Effector memory CD8-positive, alpha-beta T cell (primary cell): ENCODE measurements around the gene RAB25.
"Not testable (repeated sequence)": the region's sequence is repeated elsewhere in the genome, so short reads cannot be mapped to it uniquely, and the experiment has no call there.

Experiments used
- ATAC-seq: fragments of 150-1000 bp; cut with Tn5 transposase; replicated peaks from 2 replicates; pipeline ENCODE4 v1.10.0; 2021; ENCODE audit warnings: mild to moderate bottlenecking, moderate library complexity
- DNase-seq, 3 experiments: peaks; one replicate each; pipeline ENCODE4 v3.0.0; 2021
- H3K27ac Mint-ChIP-seq, 2 donors: one replicate each; pipeline ENCODE4 v1.8.0; 2022; ENCODE audit warnings: mild to moderate bottlenecking in 2 of 2, mixed read lengths in 2 of 2, moderate library complexity in 2 of 2
- H3K27me3 Mint-ChIP-seq, 2 donors: one replicate each; pipeline ENCODE4 v1.8.0; 2022; ENCODE audit warnings: mixed read lengths in 2 of 2
- H3K36me3 Mint-ChIP-seq: one replicate; pipeline ENCODE4 v1.8.0; 2022; ENCODE audit warnings: mild to moderate bottlenecking, moderate library complexity, mixed read lengths; ENCODE audit not compliant: insufficient read depth
- H3K4me1 Mint-ChIP-seq, 2 donors: one replicate each; pipeline ENCODE4 v1.8.0; 2022; ENCODE audit warnings: low read depth in 2 of 2, mixed read lengths in 2 of 2
- H3K4me3 Mint-ChIP-seq, 2 donors: one replicate each; pipeline ENCODE4 v1.8.0; 2022; ENCODE audit warnings: mild to moderate bottlenecking in 2 of 2, mixed read lengths in 2 of 2, moderate library complexity in 2 of 2
- H3K9me3 Mint-ChIP-seq, 2 donors: one replicate each; pipeline ENCODE4 v1.8.0; 2022; ENCODE audit warnings: mixed read lengths in 2 of 2
- total RNA-seq, 9 experiments: gene quantifications; one replicate each; lab custom pipeline; 2026; lab: John Stamatoyannopoulos, UW

Gene RAB25
- 0 to 0.78 (median 0.30) reads per million in 9 experiments for total RNA-seq

DNA sequence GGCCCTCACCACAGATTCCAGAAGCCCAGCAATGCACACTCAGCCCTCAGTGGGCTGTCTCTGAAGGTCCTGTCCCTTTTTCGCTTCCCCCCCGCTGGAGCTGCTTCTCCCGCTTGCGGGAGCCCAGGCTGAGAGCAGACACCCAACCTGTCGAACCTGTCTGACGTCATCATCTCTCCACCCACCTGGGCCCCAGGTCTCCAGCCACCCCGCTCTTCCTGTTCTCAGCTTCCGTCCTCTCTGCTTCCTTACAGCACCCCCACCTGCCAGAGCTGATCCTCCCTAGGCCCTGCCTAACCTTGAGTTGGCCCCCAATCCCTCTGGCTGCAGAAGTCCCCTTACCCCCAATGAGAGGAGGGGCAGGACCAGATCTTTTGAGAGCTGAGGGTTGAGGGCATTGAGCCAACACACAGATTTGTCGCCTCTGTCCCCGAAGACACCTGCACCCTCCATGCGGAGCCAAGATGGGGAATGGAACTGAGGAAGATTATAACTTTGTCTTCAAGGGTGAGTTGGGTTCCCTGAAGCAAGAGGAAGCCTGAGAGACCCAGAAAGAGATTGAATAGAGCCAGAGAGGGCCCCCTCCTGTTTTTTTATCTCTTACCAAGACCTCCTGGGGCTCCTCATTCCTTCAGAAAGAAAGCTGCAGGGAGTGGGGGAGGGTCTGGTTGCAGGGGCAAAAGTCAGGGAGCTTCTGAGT, at the start of gene RAB25:
Gene RAB25, plus strand, starts transcription at position 224 of the 700 bp plus-strand sequence. Its CDS starts 241 bp downstream, at position 465.
- Mint-ChIP-seq H3K9me3 (no peaks in the 10 kb centered on the region), H3K27me3 (no peaks in the 10 kb centered on the region), H3K27ac (no peak within 1 kb of the TSS), H3K4me3 (no peak within 1 kb of the TSS), H3K4me1 (peaks cover 3 to 5% of the 10 kb centered on the region in 2 donors), H3K36me3 (peaks cover 6% of the 10 kb centered on the region)
- no peak for ATAC-seq
- no peak for DNase-seq

DNA sequence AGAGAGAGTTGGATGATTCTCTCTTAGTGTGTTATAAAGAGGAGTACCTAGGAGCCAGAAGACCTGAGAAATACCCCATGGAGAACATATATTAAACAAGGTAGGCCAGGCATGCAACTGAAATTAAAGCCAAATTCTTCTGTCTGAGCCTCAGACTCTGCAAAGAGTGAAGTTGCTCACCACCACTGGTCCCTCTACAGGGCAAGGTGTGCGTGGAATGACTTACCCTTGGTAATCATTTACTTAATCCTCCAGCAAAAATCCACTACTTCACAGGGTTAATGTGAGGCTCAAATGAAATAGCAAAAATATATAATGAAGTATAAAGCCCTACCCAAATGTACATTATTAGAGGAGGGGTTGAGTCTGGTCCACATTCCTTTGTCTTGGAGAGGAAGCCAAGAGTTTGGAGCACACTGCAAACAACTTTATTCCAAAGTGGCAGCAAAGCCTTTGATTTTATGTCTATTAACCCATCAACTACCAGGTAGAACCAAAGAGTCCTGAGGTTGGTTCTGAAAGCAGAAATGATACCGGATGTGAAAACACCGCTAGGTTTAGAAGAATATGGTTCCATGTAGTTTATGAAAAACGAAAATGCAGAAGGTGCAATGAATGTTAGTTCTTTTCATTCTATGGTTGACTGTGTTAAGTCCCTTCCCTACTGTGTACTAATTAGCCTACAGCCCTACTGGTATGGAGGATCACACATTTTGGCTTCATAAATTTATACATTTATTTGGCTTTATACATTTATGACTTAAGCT, 48.7 kb upstream of the RAB25 start:
- Mint-ChIP-seq H3K4me3 (no peak overlapping the region), H3K36me3 (peaks cover 78% of the 10 kb centered on the region), H3K9me3 (no peaks in the 10 kb centered on the region), H3K27ac (no peak overlapping the region), H3K27me3 (no peaks in the 10 kb centered on the region), H3K4me1 (peaks cover 4 to 15% of the 10 kb centered on the region in 2 donors)
- no peak for DNase-seq
- ATAC-seq = no peak

DNA sequence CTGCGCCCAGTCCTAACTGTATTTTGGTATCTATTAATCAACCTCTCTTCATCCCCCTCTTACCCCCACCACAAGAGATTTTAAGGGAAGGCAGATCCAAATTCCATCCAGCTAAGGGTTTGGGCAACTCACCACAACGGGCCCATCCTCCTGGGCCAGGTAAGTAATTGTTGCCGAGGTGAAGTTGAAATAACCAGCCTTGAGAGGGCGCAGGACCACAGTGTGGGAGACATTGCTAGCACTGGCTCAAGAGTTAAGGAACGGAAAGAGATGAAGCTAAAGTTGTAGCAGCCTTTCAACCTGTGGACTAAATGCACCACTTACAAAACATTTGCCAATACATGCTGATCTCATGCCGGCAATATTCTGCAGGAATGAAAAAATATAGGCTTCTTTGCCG, 46.1 kb upstream of the RAB25 start:
- no peak for DNase-seq
- Mint-ChIP-seq H3K4me1 (peaks cover 12 to 19% of the 10 kb centered on the region in 2 donors), H3K27ac (peak overlapping the region in 1 of 2 donors; percentile 39), H3K27me3 (no peaks in the 10 kb centered on the region), H3K36me3 (peaks cover 68% of the 10 kb centered on the region), H3K4me3 (no peak overlapping the region), H3K9me3 (no peaks in the 10 kb centered on the region)
- ATAC-seq = no peak

DNA sequence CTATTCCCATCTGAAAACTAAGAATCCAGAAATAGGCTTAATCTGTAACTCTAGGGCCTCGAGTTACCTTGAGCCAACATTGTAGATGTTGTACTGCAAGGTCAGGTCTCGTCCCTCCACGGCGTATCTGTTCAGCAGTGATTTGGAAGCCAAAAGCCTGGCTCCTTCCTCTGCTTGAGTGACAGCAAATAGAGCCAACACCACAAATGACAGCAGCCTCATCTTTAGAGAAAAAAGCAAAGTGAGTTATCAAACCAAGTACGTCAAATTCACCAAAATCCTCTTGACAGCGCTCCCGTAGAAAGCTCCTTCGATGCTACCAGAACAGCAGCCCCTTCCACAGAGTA, 41.0 kb upstream of the RAB25 start:
- peak overlapping the region; percentile 88 to 95 for H3K4me3 Mint-ChIP-seq
- peaks cover 21 to 22% of the 10 kb centered on the region in 2 donors for H3K4me1 Mint-ChIP-seq
- DNase-seq (no peak), ATAC-seq (no peak)
- peak overlapping the region; percentile 89 to 91 for H3K27ac Mint-ChIP-seq
- H3K9me3 Mint-ChIP-seq = no peaks in the 10 kb centered on the region
- peaks cover 42% of the 10 kb centered on the region for H3K36me3 Mint-ChIP-seq
- H3K27me3 Mint-ChIP-seq = peaks cover 0 to under 1% of the 10 kb centered on the region in 2 donors

DNA sequence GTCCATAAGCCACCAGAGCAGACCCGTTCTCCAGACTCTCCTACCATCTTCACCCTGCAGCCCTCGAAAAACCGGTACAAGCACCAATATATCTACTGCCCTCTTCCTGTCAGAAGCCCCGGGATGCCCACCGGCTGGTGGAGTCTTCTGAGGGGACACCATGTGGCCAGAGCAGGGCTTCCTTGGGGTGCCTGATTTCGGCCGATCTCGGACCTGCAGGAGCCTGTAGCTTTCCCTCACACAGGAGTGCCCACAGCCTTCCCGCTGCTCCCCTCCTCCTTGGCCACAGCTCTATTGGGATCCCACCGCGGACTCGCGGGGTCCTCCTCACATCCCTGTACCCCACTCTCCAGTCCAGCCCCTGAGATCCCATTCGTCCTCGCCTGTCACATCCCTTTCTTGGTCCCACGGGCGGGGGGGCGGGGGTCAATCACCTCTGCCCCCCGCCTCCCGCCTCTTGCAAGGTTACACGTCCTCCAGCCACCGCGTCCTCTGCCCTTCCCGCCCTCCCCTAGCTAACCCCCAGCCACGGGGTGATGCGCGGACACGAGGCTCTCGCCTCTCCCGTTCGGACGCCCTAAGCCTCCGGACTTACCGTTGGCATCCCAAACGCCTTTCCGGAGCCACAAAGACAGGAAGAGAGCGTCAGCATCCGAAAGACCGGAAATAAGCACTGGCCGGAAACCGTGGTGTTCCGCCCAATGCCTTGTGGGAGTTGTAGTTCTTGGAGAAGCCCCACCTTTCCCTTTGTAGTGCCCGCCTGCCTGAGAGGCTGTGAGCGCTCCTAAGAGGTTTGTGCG, 40.5 kb upstream of the RAB25 start, which contains the start of gene SSR2:
Gene SSR2, minus strand, starts transcription at position 659 of the 800 bp plus-strand sequence. CDS start 784 bp downstream, outside the sequence.
- peak; percentile 79 to 80 (median 79) for DNase-seq
- Mint-ChIP-seq H3K27ac (peak within 1 kb of the TSS; percentile 89 to 91), H3K36me3 (peaks cover 40% of the 10 kb centered on the region), H3K4me3 (peak within 1 kb of the TSS; percentile 88 to 95), H3K4me1 (peaks cover 21 to 23% of the 10 kb centered on the region in 2 donors), H3K9me3 (no peaks in the 10 kb centered on the region), H3K27me3 (peaks cover 5 to 6% of the 10 kb centered on the region in 2 donors)
- ATAC-seq = peak; percentile 100

DNA sequence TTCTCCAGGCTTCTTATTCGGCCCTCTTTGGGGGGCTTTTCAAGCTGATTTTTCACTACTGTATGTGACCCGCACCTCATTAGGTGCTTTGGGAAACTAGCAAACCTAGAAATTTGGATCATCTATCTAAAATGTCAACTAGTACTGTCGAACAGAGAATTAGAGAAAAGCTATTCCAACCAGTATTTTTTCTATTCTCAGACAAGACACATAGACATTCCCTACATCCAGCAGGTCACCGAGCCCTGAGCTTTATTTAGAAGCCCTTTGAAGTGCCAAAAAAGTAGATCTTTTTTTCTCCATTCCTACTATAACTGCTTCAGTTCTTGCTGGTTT, 39.9 kb upstream of the RAB25 start:
- peaks cover 23 to 24% of the 10 kb centered on the region in 2 donors for H3K4me1 Mint-ChIP-seq
- peak overlapping the region; percentile 88 to 95 for H3K4me3 Mint-ChIP-seq
- peaks cover 34% of the 10 kb centered on the region for H3K36me3 Mint-ChIP-seq
- H3K9me3 Mint-ChIP-seq = no peaks in the 10 kb centered on the region
- H3K27me3 Mint-ChIP-seq = peaks cover 5 to 8% of the 10 kb centered on the region in 2 donors
- ATAC-seq = no peak
- no peak for DNase-seq
- peak overlapping the region; percentile 89 to 91 for H3K27ac Mint-ChIP-seq

DNA sequence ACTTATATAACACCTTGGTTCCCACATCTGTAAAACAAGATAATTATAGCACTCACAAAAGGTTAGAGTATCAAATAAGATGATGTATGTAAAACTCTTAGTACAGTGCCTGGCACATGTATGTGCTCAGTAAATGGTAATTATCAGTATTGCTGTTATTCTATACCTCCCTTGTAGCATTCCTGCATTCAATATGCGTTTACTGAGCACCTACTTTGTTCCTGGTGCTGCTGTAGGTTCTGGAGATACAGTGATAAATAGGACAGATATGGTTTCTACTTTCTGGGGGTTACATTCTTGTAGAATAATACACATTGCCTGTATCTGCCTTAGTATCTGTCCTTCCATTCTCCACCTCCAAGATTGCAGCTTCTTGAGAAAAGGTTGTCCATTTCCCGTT, 39.0 kb upstream of the RAB25 start:
- Mint-ChIP-seq H3K27me3 (peaks cover 5 to 8% of the 10 kb centered on the region in 2 donors), H3K27ac (peak overlapping the region in 1 of 2 donors; percentile 29), H3K9me3 (no peaks in the 10 kb centered on the region), H3K36me3 (peaks cover 26% of the 10 kb centered on the region), H3K4me1 (peaks cover 19 to 23% of the 10 kb centered on the region in 2 donors), H3K4me3 (peak overlapping the region; percentile 41 to 88)
- ATAC-seq (no peak), DNase-seq (no peak)

DNA sequence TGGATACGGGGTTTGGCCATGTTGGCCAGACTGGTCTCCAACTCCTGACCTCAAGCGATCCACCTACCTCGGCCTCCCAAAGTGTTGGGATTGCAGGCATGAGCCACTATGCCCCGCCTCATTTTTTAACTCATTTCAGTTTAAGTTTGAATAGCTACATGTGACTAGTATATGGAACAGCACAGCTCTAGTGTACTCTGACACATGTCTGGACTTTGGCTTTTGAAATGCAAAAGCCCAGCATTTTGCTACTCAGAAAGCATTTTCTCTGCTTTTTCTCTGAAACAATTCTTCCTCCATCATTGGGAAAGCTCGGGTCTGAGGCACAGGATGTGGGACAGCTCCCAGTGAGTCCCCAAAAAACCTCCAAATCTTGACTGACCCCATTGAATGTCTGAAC, 36.2 kb upstream of the RAB25 start:
- Mint-ChIP-seq H3K9me3 (no peaks in the 10 kb centered on the region), H3K4me3 (no peak overlapping the region), H3K27me3 (peaks cover 5 to 8% of the 10 kb centered on the region in 2 donors), H3K4me1 (peaks cover 11 to 14% of the 10 kb centered on the region in 2 donors), H3K27ac (no peak overlapping the region), H3K36me3 (peaks cover 10% of the 10 kb centered on the region)
- DNase-seq = no peak
- no peak for ATAC-seq

DNA sequence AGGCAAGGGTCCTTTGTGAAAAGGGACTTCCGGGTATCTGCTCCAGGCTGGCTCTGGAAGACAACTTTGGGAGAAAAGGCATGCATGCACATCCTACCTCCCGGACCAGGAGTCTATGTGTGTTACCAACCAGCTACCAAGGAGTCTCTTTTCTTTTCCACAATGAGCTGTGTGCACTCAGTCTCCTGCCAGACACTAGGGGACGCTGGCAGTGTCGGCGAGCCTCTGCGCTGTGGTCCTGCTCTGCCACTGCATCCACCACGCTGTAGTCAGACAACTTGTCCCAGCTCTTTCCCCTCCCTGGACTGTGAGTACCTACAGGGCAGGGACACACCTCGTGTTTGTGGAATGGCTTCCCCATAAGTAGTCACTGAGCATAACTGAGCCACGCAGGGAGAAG, 35.1 kb upstream of the RAB25 start:
- ATAC-seq (peak; percentile 81), DNase-seq (peak in 2 of 3 experiments; percentile 9 to 25)
- no peaks in the 10 kb centered on the region for H3K9me3 Mint-ChIP-seq
- H3K27me3 Mint-ChIP-seq = peaks cover 5 to 8% of the 10 kb centered on the region in 2 donors
- peaks cover 3% of the 10 kb centered on the region for H3K36me3 Mint-ChIP-seq
- no peak overlapping the region for H3K27ac Mint-ChIP-seq
- H3K4me3 Mint-ChIP-seq = no peak overlapping the region
- peaks cover 2 to 6% of the 10 kb centered on the region in 2 donors for H3K4me1 Mint-ChIP-seq

DNA sequence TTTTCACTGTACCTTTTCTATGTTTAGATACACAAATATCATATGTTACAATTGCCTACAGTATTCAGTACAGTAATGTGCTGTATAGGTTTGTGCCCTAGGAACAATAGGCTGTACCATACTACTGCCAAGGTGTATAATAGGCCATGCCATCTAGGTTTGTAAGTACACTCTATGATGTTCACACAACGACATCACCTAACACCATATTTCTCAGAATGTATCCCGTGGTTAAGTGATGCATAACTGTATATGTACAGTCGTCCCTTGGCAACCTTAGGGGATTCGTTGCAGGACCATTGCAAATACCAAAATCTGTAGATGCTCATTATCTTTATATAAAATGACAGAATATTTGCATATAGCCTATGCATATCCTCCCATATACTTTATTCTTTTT, 34.4 kb upstream of the RAB25 start:
- no peak overlapping the region for H3K4me3 Mint-ChIP-seq
- no peaks in the 10 kb centered on the region for H3K9me3 Mint-ChIP-seq
- H3K27me3 Mint-ChIP-seq = peaks cover 5 to 8% of the 10 kb centered on the region in 2 donors
- DNase-seq = no peak
- peaks cover 2 to 3% of the 10 kb centered on the region in 2 donors for H3K4me1 Mint-ChIP-seq
- H3K27ac Mint-ChIP-seq = no peak overlapping the region
- H3K36me3 Mint-ChIP-seq = peaks cover 2% of the 10 kb centered on the region
- ATAC-seq = no peak

DNA sequence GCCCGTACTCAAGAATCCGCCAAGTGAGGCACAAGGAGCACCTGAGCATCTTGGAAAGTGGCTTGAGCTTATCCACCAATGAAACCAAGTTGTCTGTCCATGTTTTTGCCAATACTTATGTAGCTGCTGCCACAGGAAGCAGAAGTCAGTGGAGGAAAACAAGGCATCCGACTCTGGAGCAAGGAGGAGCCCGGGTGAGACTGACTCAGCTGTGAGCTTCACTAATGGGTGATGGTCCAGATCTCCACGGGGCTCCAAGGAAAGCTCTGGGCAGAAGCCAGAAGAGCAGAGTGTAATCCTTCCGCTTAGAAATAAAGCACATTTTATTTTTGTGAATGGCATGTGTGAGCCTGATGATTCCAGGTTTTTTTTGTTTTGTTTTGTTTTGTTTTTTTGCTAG, 27.9 kb upstream of the RAB25 start:
- H3K4me1 Mint-ChIP-seq = no peaks in the 10 kb centered on the region

DNA sequence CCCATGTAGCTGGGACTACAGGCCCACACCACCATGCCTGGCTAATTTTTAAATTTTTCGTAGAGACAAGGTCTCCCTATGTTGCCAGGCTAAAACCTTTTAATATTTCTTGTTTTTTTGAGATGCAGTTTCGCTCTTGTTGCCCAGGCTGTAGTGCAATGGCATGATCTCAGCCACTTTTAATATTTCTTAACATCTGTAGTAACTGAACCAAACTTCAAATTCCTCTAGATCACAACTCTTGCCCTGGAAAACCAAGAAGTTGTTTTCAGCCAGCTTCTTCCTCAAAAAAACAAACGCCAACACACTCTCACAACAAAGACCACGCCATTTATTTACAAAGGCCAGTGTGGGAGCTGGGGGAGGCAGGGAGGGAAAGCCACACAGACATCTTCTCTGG, 26.0 kb upstream of the RAB25 start:
- not testable (repeated sequence) for DNase-seq, ATAC-seq, H3K4me3 Mint-ChIP-seq

More for the DNA sequence above, 27.9 kb upstream of the RAB25 start:
- DNase-seq (no peak), ATAC-seq (no peak)
- Mint-ChIP-seq H3K4me3 (no peak overlapping the region), H3K9me3 (no peaks in the 10 kb centered on the region), H3K27ac (peak overlapping the region in 1 of 2 donors; percentile 12), H3K36me3 (peaks cover 16% of the 10 kb centered on the region), H3K27me3 (no peaks in the 10 kb centered on the region)

DNA sequence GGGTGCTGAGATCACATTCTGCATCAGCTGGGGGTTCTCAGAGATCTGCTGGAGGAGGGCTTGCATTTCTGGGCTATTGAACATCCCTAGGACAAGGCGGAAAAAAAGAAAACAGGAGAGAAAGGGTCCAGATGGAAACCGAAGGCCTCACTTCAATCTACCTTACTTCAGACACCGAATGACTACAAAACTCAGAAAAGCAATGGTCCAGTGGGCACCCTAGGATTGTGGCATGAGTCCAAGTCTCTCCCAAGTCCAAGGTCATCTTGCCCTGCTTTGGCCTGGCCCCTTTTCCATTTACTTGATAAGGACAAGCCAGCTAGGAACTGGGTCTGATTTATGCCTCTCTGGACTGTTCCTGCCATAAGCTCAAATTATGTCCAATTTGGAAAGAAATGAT, 18.1 kb upstream of the RAB25 start:
- Mint-ChIP-seq H3K36me3 (peaks cover 35% of the 10 kb centered on the region), H3K9me3 (no peaks in the 10 kb centered on the region), H3K27me3 (no peaks in the 10 kb centered on the region), H3K4me1 (peaks cover 9 to 14% of the 10 kb centered on the region in 2 donors), H3K4me3 (no peak overlapping the region), H3K27ac (no peak overlapping the region)
- no peak for ATAC-seq
- DNase-seq = no peak

More for the DNA sequence above, 26.0 kb upstream of the RAB25 start:
- H3K9me3 Mint-ChIP-seq, H3K27me3 Mint-ChIP-seq, H3K4me1 Mint-ChIP-seq, H3K27ac Mint-ChIP-seq: not testable (repeated sequence)
- H3K36me3 Mint-ChIP-seq = peaks cover 27% of the 10 kb centered on the region
